M059J (cell line): ENCODE data around the gene RABGGTB. TPM values are rescaled to one million over a fixed set of nuclear protein-coding genes. Genes with fewer than 3 reads are reported as not detected.
"Not testable (repeated sequence)": the region's sequence is repeated elsewhere in the genome, so short reads cannot be mapped to it uniquely, and the experiment has no call there.

ENCODE experiments used
- DNase-seq: peaks from one replicate; pipeline ENCODE4 v3.0.0-alpha.2; 2012; ENCODE audit warnings: low read depth
- total RNA-seq: library from RNA; depleted of rRNA; stranded (reverse); fragments of >200 nt; shearing (Covaris generic); gene quantifications from 2 replicates; pipeline ENCODE4 v1.2.3, GENCODE V29; 2014; rRNA removed

The RABGGTB gene
- total RNA-seq, result 49.8 and 67.4 TPM in 2 replicates

- DNase-seq, result peak; percentile 91
Measured at GRCh38 chr1:75785983-75786853, at the start of gene RABGGTB. TSS of gene RABGGTB (plus strand) at chr1:75786256. CDS start at chr1:75786272, 16 bp downstream.

- no peak for DNase-seq
Measured at GRCh38 chr1:75742047-75742625, 43.9 kb upstream of the RABGGTB start.

GRCh38 chr1:75745276-75745675 lies 40.8 kb upstream of the RABGGTB start:
- DNase-seq, result no peak

GRCh38 chr1:75757210-75757609 lies 28.8 kb upstream of the RABGGTB start:
- not testable (repeated sequence) for DNase-seq

- not testable (repeated sequence) for DNase-seq
Measured at GRCh38 chr1:75758543-75758942, 27.5 kb upstream of the RABGGTB start.

GRCh38 chr1:75764057-75764655 lies 21.9 kb upstream of the RABGGTB start:
- DNase-seq, result no peak

DNA sequence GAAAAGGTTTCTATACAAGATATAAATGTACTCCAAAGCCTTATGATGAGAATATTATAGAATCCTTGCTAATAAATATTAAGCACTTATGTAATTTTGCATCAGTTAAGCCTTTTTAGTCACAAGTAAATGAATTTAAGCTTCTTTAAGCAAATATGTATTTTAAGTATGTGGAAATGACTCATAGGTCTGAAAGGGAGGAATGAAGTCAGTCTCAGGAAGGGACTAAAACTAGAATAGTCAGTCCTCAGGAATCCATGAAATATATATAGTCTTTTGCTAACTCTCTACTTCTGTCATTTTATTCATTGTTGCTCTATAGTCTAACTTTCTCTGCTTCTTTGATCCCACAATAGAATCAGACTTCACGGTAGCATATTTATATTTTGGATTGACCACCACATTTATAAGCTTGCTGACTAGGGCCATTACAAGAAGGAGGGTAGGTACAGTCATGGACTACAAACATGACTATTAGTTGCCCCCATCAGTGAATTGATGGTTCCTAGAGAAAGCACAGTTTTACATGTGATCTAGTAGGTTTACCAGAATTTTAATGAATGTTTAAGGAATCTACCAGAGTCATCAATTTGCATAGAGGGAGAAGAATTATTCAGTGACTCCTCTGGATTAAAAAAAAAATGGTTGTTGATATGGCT lies 20.2 kb upstream of the RABGGTB start:
- DNase-seq, result peak; percentile 74

- peak; percentile 18 for DNase-seq
Measured at GRCh38 chr1:75768016-75768415, 18.0 kb upstream of the RABGGTB start.

- DNase-seq, result no peak
Measured at GRCh38 chr1:75770761-75771160, 15.3 kb upstream of the RABGGTB start.

- DNase-seq, result no peak
Measured at GRCh38 chr1:75771978-75772377, 14.1 kb upstream of the RABGGTB start.

DNA sequence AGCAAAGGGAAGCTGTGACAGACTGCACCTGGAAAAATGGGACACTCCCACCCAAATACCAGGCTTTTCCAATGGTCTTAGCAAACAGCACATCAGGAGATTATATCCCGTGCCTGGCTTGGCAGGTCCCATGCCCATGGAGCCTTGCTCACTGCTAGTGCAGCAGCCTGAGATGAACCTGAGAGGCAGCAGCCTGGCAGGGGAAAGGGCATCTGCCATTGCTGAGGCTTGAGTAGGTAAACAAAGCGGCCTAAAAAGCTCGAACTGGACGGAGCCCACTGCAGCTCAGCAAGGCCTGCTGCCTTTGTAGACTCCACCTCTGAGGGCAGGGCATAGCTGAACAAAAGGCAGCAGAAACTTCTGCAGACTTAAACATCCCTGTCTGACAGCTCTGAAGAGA lies 8.2 kb upstream of the RABGGTB start:
- DNase-seq, result not testable (repeated sequence)

GRCh38 chr1:75778694-75779093 lies 7.4 kb upstream of the RABGGTB start:
- not testable (repeated sequence) for DNase-seq

DNA sequence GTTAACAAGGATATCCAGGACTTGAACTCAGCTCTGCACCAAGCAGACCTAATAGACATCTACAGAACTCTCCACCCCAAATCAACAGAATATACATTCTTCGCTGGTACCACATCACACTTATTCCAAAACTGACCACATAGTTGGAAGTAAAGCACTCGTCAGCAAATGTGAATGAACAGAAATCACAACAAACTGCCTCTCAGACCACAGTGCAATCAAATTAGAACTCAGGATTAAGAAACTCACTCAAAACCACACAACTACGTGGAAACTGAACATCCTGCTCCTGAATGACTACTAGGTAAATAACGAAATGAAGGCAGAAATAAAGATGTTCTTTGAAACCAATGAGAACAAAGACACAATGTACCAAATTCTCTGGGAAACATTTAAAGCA lies 5.9 kb upstream of the RABGGTB start:
- DNase-seq, result not testable (repeated sequence)

GRCh38 chr1:75783920-75784319 lies 2.1 kb upstream of the RABGGTB start:
- not testable (repeated sequence) for DNase-seq

GRCh38 chr1:75785320-75785982 lies 605 bp upstream of the RABGGTB start:
- DNase-seq, result no peak

- DNase-seq, result no peak
Measured at GRCh38 chr1:75786901-75787493, 941 bp downstream of the RABGGTB start.

- no peak for DNase-seq
Measured at GRCh38 chr1:75787524-75787923, 1.5 kb downstream of the RABGGTB start.

GRCh38 chr1:75789988-75790387 lies 3.9 kb downstream of the RABGGTB start:
- no peak for DNase-seq

DNA sequence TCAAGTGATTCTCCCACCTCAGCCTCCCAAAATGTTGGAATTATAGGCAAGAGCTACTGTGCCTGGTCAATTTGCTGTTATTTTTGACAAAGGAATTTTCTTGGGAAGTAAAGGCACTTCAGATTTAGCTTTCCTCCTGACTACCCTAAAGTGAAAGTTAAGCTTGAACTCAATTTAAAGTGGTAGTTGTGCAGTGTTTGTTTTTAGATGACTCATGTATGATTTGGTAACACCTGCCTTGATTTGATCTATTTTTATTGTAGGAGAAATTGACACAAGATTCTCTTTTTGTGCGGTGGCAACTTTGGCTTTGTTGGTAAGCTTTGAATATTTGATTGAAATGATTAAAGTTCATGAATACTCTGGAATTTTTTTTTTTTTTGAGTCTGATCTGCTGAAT lies 5.0 kb downstream of the RABGGTB start:
- DNase-seq, result peak; percentile 38

DNA sequence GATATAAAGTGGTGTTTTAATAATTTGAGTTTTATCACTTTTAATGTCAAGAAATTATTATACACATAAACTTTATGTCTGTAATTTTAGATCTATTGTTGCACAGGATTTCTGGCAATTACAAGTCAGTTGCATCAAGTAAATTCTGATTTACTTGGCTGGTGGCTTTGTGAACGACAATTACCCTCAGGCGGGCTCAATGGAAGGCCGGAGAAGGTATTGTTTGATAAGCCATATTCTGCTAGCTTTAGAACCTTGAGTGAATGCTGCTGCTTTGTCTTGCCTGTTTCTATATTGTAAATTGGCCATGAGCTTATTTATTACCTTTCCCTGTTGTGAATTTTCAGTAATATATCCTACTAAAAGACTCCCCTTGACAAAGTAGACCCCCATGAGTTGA lies 6.0 kb downstream of the RABGGTB start:
- no peak for DNase-seq

DNA sequence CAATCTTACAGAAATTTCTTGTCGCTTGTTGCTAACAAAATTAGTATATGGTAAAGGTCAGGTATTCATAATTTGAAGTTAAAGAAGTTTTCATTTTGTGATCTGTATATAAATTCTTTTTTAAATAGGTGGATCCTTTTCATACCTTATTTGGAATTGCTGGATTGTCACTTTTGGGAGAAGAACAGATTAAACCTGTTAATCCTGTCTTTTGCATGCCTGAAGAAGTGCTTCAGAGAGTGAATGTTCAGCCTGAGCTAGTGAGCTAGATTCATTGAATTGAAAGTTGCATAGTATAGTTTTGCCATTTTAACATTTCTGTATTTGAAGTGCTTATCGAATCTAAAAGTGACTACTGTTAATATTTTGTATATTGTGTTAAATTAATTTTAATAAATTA lies 8.3 kb downstream of the RABGGTB start:
- DNase-seq, result no peak
